Measurements from ENCODE around the gene ADAMTS14. TPM values are rescaled to one million over a fixed set of nuclear protein-coding genes. Genes with fewer than 3 reads are reported as not detected.
A peak's percentile ranks its signal among the peaks of the same experiment; 100 is the strongest.

ADAMTS14 gene
- polyA plus RNA-seq, 1 donor: 7.2 TPM

DNA sequence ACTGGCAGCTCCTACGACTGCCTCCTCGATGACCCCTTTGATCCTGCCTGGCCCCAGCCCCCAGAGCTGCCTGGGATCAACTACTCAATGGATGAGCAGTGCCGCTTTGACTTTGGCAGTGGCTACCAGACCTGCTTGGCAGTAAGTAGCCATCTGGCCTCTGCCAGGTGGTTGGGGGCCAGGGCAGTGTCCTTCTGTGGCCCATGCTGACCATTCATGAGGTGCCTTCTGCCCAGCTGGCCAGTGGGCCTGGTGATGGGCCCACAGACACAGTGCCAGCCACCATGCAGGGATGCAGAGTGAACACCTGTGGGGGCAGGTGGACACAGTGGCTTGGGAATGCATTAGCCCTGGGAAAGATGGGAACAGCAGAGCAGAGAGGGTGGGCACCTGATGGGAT lies 62.9 kb downstream of the ADAMTS14 start:
- Histone ChIP-seq H3K27ac (ENCODE audit: low read length) (no peak overlapping the region), H3K9me3 (ENCODE audit: control insufficient read depth, low read depth, low read length) (no peaks in the 10 kb centered on the region), H3K27me3 (ENCODE audit: control insufficient read depth, insufficient read depth, low read length) (no peaks in the 10 kb centered on the region), H3K36me3 (ENCODE audit: control insufficient read depth, insufficient read depth, low read length) (peaks cover 3% of the 10 kb centered on the region), H3K4me3 (ENCODE audit: low read length) (no peak overlapping the region), H3K4me1 (ENCODE audit: control insufficient read depth, insufficient read depth, low read length) (peaks cover 23% of the 10 kb centered on the region)
- WGBS (ENCODE audit: insufficient coverage, low lambda C conversion rate): no CpG with 5 or more reads among the region's 3 CpGs
- no peak for DNase-seq

- Histone ChIP-seq H3K36me3 (ENCODE audit: control insufficient read depth, insufficient read depth, low read length) (no peaks in the 10 kb centered on the region), H3K27ac (ENCODE audit: low read length) (peak overlapping the region; percentile 54), H3K27me3 (ENCODE audit: control insufficient read depth, insufficient read depth, low read length) (no peaks in the 10 kb centered on the region), H3K4me3 (ENCODE audit: low read length) (no peak overlapping the region), H3K9me3 (ENCODE audit: control insufficient read depth, low read depth, low read length) (no peaks in the 10 kb centered on the region), H3K4me1 (ENCODE audit: control insufficient read depth, insufficient read depth, low read length) (peaks cover 29% of the 10 kb centered on the region)
- peak; percentile 54 to 82 for DNase-seq
- no CpG with 5 or more reads among the region's 3 CpGs for WGBS (ENCODE audit: insufficient coverage, low lambda C conversion rate)
These were observed 64.2 kb downstream of the ADAMTS14 start for GRCh38 chr10:70736525-70736924.

DNA sequence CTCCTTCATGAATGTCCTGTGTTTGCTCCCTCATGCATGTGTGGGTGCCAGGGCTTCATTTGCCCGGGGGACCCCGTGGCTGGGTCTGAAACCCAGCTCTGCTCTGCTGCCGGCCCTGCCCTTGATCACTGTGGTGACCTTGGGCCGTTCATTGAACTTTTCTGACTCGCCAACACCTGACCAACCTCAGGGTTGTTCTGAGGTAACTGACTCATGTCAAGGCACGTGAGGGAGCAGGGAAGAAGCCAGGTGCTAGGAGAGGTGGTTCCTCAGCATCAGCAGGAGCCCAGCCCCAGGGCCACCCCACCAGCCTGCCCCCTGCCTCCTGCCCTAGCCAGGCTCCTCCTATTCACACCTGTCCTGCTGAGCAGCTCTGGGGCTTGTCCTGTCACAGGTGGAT lies 64.9 kb downstream of the ADAMTS14 start:
- H3K27me3 ChIP-seq (ENCODE audit: control insufficient read depth, insufficient read depth, low read length): no peaks in the 10 kb centered on the region
- H3K36me3 ChIP-seq (ENCODE audit: control insufficient read depth, insufficient read depth, low read length): no peaks in the 10 kb centered on the region
- H3K27ac ChIP-seq (ENCODE audit: low read length): peak overlapping the region; percentile 54
- H3K4me1 ChIP-seq (ENCODE audit: control insufficient read depth, insufficient read depth, low read length): peaks cover 36% of the 10 kb centered on the region
- WGBS (ENCODE audit: insufficient coverage, low lambda C conversion rate): no CpG with 5 or more reads among the region's 6 CpGs
- H3K4me3 ChIP-seq (ENCODE audit: low read length): no peak overlapping the region
- H3K9me3 ChIP-seq (ENCODE audit: control insufficient read depth, low read depth, low read length): no peaks in the 10 kb centered on the region
- DNase-seq: peak; percentile 51 to 71

DNA sequence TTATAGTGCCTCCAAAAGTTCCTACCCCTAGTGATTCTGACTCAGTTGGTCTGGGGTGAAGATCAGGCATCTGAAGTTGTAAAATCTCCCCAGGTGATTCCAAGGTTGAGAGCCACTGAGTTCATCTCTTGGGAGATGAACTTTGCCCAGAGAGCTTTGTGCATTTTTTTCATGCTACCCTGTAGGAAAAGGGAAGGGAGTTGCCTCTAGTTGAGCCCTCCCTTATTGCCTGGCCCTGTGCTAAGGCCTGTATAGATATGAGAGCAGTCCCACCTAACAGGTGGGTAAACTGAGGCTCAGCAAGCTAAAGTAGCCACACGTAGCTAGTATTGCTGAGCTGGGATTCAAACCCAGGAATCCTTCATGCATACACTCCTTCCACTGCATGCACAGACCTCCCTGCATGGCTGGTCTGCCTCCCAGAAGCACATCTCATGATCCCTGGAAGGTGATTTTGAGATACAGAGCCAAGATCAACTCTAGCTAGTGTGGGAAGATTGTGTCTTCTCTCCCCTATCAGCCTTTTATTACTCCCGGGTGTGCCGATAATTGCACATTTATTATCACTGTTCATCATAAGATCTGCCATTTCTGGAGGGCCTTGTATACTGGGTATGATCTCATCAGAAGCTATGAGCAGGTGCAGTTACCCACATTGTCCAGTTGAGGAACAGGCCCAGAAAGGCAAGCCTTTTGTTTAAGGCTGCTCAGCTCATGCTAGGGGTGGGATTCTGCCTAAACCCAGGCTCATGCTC lies 65.9 kb downstream of the ADAMTS14 start:
- peak; percentile 49 to 83 for DNase-seq
- WGBS (ENCODE audit: insufficient coverage, low lambda C conversion rate): no CpG with 5 or more reads among the region's 3 CpGs
- Histone ChIP-seq H3K27ac (ENCODE audit: low read length) (peak overlapping the region; percentile 64), H3K9me3 (ENCODE audit: control insufficient read depth, low read depth, low read length) (no peaks in the 10 kb centered on the region), H3K27me3 (ENCODE audit: control insufficient read depth, insufficient read depth, low read length) (no peaks in the 10 kb centered on the region), H3K36me3 (ENCODE audit: control insufficient read depth, insufficient read depth, low read length) (no peaks in the 10 kb centered on the region), H3K4me3 (ENCODE audit: low read length) (no peak overlapping the region), H3K4me1 (ENCODE audit: control insufficient read depth, insufficient read depth, low read length) (peaks cover 46% of the 10 kb centered on the region)

DNA sequence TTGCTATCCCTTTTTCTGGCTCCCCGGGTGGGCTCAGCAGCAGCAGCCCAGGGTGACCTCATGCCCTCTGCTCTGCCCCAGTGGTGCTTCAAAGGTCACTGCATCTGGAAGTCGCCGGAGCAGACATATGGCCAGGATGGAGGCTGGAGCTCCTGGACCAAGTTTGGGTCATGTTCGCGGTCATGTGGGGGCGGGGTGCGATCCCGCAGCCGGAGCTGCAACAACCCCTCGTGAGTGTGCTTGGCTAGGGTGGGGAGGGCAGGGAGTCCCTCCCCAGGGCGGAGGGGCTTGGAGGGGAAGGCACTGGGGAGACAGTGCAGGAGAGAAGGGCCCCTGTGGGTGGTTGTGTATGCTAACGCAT lies 66.4 kb downstream of the ADAMTS14 start:
- H3K9me3 ChIP-seq (ENCODE audit: control insufficient read depth, low read depth, low read length): no peaks in the 10 kb centered on the region
- DNase-seq: no peak
- peak overlapping the region; percentile 64 for H3K27ac ChIP-seq (ENCODE audit: low read length)
- no CpG with 5 or more reads among the region's 12 CpGs for WGBS (ENCODE audit: insufficient coverage, low lambda C conversion rate)
- H3K27me3 ChIP-seq (ENCODE audit: control insufficient read depth, insufficient read depth, low read length): no peaks in the 10 kb centered on the region
- H3K36me3 ChIP-seq (ENCODE audit: control insufficient read depth, insufficient read depth, low read length): no peaks in the 10 kb centered on the region
- H3K4me3 ChIP-seq (ENCODE audit: low read length): no peak overlapping the region
- H3K4me1 ChIP-seq (ENCODE audit: control insufficient read depth, insufficient read depth, low read length): peaks cover 51% of the 10 kb centered on the region

GRCh38 chr10:70740406-70741288 lies 68.3 kb downstream of the ADAMTS14 start:
- DNase-seq: no peak
- Histone ChIP-seq H3K9me3 (ENCODE audit: control insufficient read depth, low read depth, low read length) (no peaks in the 10 kb centered on the region), H3K27me3 (ENCODE audit: control insufficient read depth, insufficient read depth, low read length) (no peaks in the 10 kb centered on the region), H3K27ac (ENCODE audit: low read length) (no peak overlapping the region), H3K36me3 (ENCODE audit: control insufficient read depth, insufficient read depth, low read length) (no peaks in the 10 kb centered on the region), H3K4me3 (ENCODE audit: low read length) (no peak overlapping the region), H3K4me1 (ENCODE audit: control insufficient read depth, insufficient read depth, low read length) (peaks cover 57% of the 10 kb centered on the region)
- no CpG with 5 or more reads among the region's 12 CpGs for WGBS (ENCODE audit: insufficient coverage, low lambda C conversion rate)

GRCh38 chr10:70742537-70743429 lies 70.5 kb downstream of the ADAMTS14 start:
- WGBS (ENCODE audit: insufficient coverage, low lambda C conversion rate): no CpG with 5 or more reads among the region's 8 CpGs
- Histone ChIP-seq H3K9me3 (ENCODE audit: control insufficient read depth, low read depth, low read length) (no peaks in the 10 kb centered on the region), H3K27ac (ENCODE audit: low read length) (peak overlapping the region; percentile 56), H3K27me3 (ENCODE audit: control insufficient read depth, insufficient read depth, low read length) (no peaks in the 10 kb centered on the region), H3K4me3 (ENCODE audit: low read length) (no peak overlapping the region), H3K36me3 (ENCODE audit: control insufficient read depth, insufficient read depth, low read length) (no peaks in the 10 kb centered on the region), H3K4me1 (ENCODE audit: control insufficient read depth, insufficient read depth, low read length) (peaks cover 46% of the 10 kb centered on the region)
- DNase-seq: peak; percentile 81 to 89

DNA sequence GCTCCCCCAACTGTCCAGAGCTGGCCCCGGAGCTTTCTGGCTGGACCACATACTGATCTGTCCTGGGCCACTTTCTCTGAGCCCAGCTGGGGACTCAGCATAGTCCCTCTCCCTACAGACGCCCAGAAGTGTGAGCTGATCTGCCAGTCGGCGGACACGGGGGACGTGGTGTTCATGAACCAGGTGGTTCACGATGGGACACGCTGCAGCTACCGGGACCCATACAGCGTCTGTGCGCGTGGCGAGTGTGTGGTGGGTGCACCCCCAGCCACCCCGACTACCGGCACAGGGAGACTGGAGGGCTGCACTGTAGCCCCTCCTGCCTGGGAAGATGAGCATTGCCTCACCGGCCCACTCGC lies 71.1 kb downstream of the ADAMTS14 start:
- no peak for DNase-seq
- Histone ChIP-seq H3K27me3 (ENCODE audit: control insufficient read depth, insufficient read depth, low read length) (no peaks in the 10 kb centered on the region), H3K9me3 (ENCODE audit: control insufficient read depth, low read depth, low read length) (no peaks in the 10 kb centered on the region), H3K27ac (ENCODE audit: low read length) (peak overlapping the region; percentile 56), H3K4me1 (ENCODE audit: control insufficient read depth, insufficient read depth, low read length) (peaks cover 40% of the 10 kb centered on the region), H3K4me3 (ENCODE audit: low read length) (no peak overlapping the region), H3K36me3 (ENCODE audit: control insufficient read depth, insufficient read depth, low read length) (no peaks in the 10 kb centered on the region)
- WGBS (ENCODE audit: insufficient coverage, low lambda C conversion rate): no CpG with 5 or more reads among the region's 17 CpGs

GRCh38 chr10:70743879-70744278 lies 71.6 kb downstream of the ADAMTS14 start:
- no peaks in the 10 kb centered on the region for H3K27me3 ChIP-seq (ENCODE audit: control insufficient read depth, insufficient read depth, low read length)
- H3K36me3 ChIP-seq (ENCODE audit: control insufficient read depth, insufficient read depth, low read length): no peaks in the 10 kb centered on the region
- H3K4me3 ChIP-seq (ENCODE audit: low read length): no peak overlapping the region
- peak overlapping the region; percentile 56 for H3K27ac ChIP-seq (ENCODE audit: low read length)
- no peak for DNase-seq
- H3K9me3 ChIP-seq (ENCODE audit: control insufficient read depth, low read depth, low read length): no peaks in the 10 kb centered on the region
- H3K4me1 ChIP-seq (ENCODE audit: control insufficient read depth, insufficient read depth, low read length): peaks cover 35% of the 10 kb centered on the region
- no CpG with 5 or more reads among the region's 13 CpGs for WGBS (ENCODE audit: insufficient coverage, low lambda C conversion rate)

DNA sequence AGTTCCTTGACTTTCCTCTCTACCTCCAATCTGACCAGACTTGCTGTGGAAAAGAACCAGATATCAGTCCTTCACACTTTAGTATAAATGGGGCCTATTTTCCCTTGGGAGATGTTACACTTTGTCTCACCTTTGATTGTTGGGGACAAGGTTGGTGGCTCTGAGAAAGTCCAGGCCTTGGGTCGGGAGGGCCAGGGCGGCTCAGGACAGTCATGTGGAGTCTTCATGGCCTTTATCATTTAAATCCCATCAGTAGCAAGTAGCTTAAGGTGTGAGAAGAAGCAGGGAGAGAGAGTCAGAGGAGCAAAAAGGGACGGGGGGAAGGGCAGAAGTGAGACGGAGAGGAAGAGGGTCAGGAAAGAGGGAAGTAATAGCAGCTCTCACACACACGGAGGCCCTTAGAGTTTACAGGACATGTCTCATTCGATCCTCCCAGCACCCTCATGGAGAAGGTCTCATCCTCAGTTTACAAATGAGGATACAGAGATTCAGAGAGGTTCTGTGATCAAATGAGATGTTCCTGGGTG lies 72.4 kb downstream of the ADAMTS14 start:
- H3K9me3 ChIP-seq (ENCODE audit: control insufficient read depth, low read depth, low read length): no peaks in the 10 kb centered on the region
- H3K4me3 ChIP-seq (ENCODE audit: low read length): no peak overlapping the region
- no peaks in the 10 kb centered on the region for H3K36me3 ChIP-seq (ENCODE audit: control insufficient read depth, insufficient read depth, low read length)
- H3K4me1 ChIP-seq (ENCODE audit: control insufficient read depth, insufficient read depth, low read length): peaks cover 33% of the 10 kb centered on the region
- H3K27me3 ChIP-seq (ENCODE audit: control insufficient read depth, insufficient read depth, low read length): no peaks in the 10 kb centered on the region
- no peak overlapping the region for H3K27ac ChIP-seq (ENCODE audit: low read length)
- no peak for DNase-seq
- 83% methylated on average over 1 of the region's 6 CpGs for WGBS (ENCODE audit: insufficient coverage, low lambda C conversion rate)
